Dedifferentiated amniotic fluid mesenchymal stem cell (primary cell): ENCODE data around the gene NANOS2.
"Not testable (repeated sequence)": the region's sequence is repeated elsewhere in the genome, so short reads cannot be mapped to it uniquely, and the experiment has no call there.

Source experiments
- DNase-seq: peaks from one replicate; pipeline ENCODE4 v3.0.0-alpha.2; 2016; ENCODE audit errors: extremely low spot score

NANOS2 gene

GRCh38 chr19:45874620-45874966, 40.0 kb downstream of the NANOS2 start:
- DNase-seq: no peak

GRCh38 chr19:45873219-45873772, 41.3 kb downstream of the NANOS2 start:
- no peak for DNase-seq

- no peak for DNase-seq
Observed at GRCh38 chr19:45872095-45872919, 42.3 kb downstream of the NANOS2 start.

GRCh38 chr19:45870798-45871197, 43.8 kb downstream of the NANOS2 start:
- no peak for DNase-seq

- DNase-seq: not testable (repeated sequence)
Observed at GRCh38 chr19:45867241-45867640, 47.3 kb downstream of the NANOS2 start.

- no peak for DNase-seq
Observed at GRCh38 chr19:45866400-45867176, 48.0 kb downstream of the NANOS2 start.

- DNase-seq: no peak
Observed at GRCh38 chr19:45865269-45865948, 49.2 kb downstream of the NANOS2 start.

GRCh38 chr19:45864629-45865082, 49.9 kb downstream of the NANOS2 start:
- no peak for DNase-seq

GRCh38 chr19:45863840-45864628, 50.5 kb downstream of the NANOS2 start, which contains the start of gene FOXA3:
TSS of gene FOXA3 (plus strand) at chr19:45864326. CDS start at chr19:45864457, 131 bp downstream.
- DNase-seq: no peak

GRCh38 chr19:45863335-45863839, 51.2 kb downstream of the NANOS2 start:
- no peak for DNase-seq
